Thyroid gland (tissue), 4 donors: ENCODE data around the gene ACVR2B. TPM values are rescaled to one million over a fixed set of nuclear protein-coding genes. Genes with fewer than 3 reads are reported as not detected.

Experiments
- DNase-seq, 2 donors: peaks; one replicate each; pipeline ENCODE4 v3.0.0-alpha.2; 2019
- H3K27ac ChIP-seq, 3 donors: fragments of 200-600 bp; sonication (generic); 1 replicate in 2 of 3; 2 replicates in 1 of 3; pipeline ENCODE4 v1.5.1; 2016 to 2019; ENCODE audit warnings: mild to moderate bottlenecking in 1 of 3, moderate library complexity in 1 of 3
- H3K27me3 ChIP-seq: fragments of 200-600 bp; sonication (generic); one replicate; pipeline ENCODE4 v1.5.1; 2019
- H3K36me3 ChIP-seq, 2 donors: fragments of 200-600 bp; sonication (generic); one replicate each; pipeline ENCODE4 v1.5.1; 2016 to 2019
- H3K4me1 ChIP-seq, 2 donors: fragments of 200-600 bp; sonication (generic); one replicate each; pipeline ENCODE4 v1.5.1; 2017 to 2019
- H3K4me3 ChIP-seq, 3 donors: fragments of 200-600 bp; sonication (generic); replicated peaks in 1 of 3; 1 replicate in 2 of 3; 2 replicates in 1 of 3; pipeline ENCODE4 v1.5.1; 2016; ENCODE audit warnings: mild to moderate bottlenecking in 1 of 3
- H3K9me3 ChIP-seq: fragments of 200-600 bp; sonication (generic); one replicate; pipeline ENCODE4 v1.5.1; 2017
- CTCF ChIP-seq, 6 experiments: fragments of 200-600 bp in 3 of 6; fragments of 450-650 bp in 3 of 6; sonication (generic) in 3 of 6; IDR thresholded peaks; one replicate each; pipeline ENCODE4 v1.5.1; 2016 to 2019; ENCODE audit warnings: antibody characterized with exemption in 6 of 6, mild to moderate bottlenecking in 2 of 6, inconsistent platforms in 1 of 6, moderate library complexity in 1 of 6
- POLR2A ChIP-seq, 2 donors: fragments of 450-650 bp; IDR thresholded peaks; one replicate each; pipeline ENCODE4 v1.6.1; 2017; ENCODE audit warnings: antibody characterized with exemption in 2 of 2, mild to moderate bottlenecking in 2 of 2, moderate library complexity in 1 of 2
- WGBS, 2 donors: methylation state at CpG; one replicate each; pipeline ENCODE4 v1.1.5; 2017; 5-methylcytosine and 5-hydroxymethylcytosine counted together
- intact Hi-C: fragments of 100-400 bp; cut with DNase I; formaldehyde crosslinking; loops from one replicate; pipeline ENCODE4 v1.15.1; 2023
- total RNA-seq, 4 donors: library from RNA; depleted of rRNA; stranded (reverse); fragments of >200 nt; gene quantifications; one replicate each; pipeline ENCODE4 v1.2.3, GENCODE V29; 2016

Gene ACVR2B
- total RNA-seq, 4 donors from 2014 or later: 5.1 to 12.2 (median 7.7) TPM

GRCh38 chr3:38482951-38483350 is 29.3 kb downstream of the ACVR2B start:
- 84 to 90% methylated on average over 10 of the region's 10 CpGs for WGBS, 2 donors
- intact Hi-C loops: no loop called here
- TF ChIP-seq POLR2A (IDR thresholded peaks at IDR 0.05): no peak
- TF ChIP-seq CTCF (IDR thresholded peaks at IDR 0.05): no peak

GRCh38 chr3:38487323-38487722 is 33.6 kb downstream of the ACVR2B start:
- H3K4me3 ChIP-seq: no peak overlapping the region
- H3K9me3 ChIP-seq: no peaks in the 10 kb centered on the region
- no peak overlapping the region for H3K27ac ChIP-seq
- intact Hi-C loops: no loop called here
- H3K4me1 ChIP-seq: peaks cover 0 to 3% of the 10 kb centered on the region in 2 donors
- no peaks in the 10 kb centered on the region for H3K27me3 ChIP-seq
- 54 to 59% methylated on average over 3 of the region's 3 CpGs for WGBS, 2 donors
- TF ChIP-seq CTCF (IDR thresholded peaks at IDR 0.05) (no peak), POLR2A (IDR thresholded peaks at IDR 0.05) (no peak)
- DNase-seq: no peak
- peaks cover 0 to 15% of the 10 kb centered on the region in 2 donors for H3K36me3 ChIP-seq

More at GRCh38 chr3:38482951-38483350, 29.3 kb downstream of the ACVR2B start:
- no peak for DNase-seq
- no peak overlapping the region for H3K4me3 ChIP-seq
- H3K9me3 ChIP-seq: no peaks in the 10 kb centered on the region
- H3K4me1 ChIP-seq: peaks cover 0 to 3% of the 10 kb centered on the region in 2 donors
- no peak overlapping the region for H3K27ac ChIP-seq
- H3K36me3 ChIP-seq: peaks cover 13 to 30% of the 10 kb centered on the region in 2 donors
- no peaks in the 10 kb centered on the region for H3K27me3 ChIP-seq

GRCh38 chr3:38488949-38489348 is 35.3 kb downstream of the ACVR2B start:
- Histone ChIP-seq H3K36me3 (peaks cover 0 to under 1% of the 10 kb centered on the region in 2 donors), H3K27ac (no peak overlapping the region), H3K4me3 (no peak overlapping the region), H3K27me3 (no peaks in the 10 kb centered on the region), H3K4me1 (peaks cover 0 to 3% of the 10 kb centered on the region in 2 donors), H3K9me3 (no peaks in the 10 kb centered on the region)
- intact Hi-C loops: no loop called here
- TF ChIP-seq POLR2A (IDR thresholded peaks at IDR 0.05) (no peak), CTCF (IDR thresholded peaks at IDR 0.05) (no peak)
- 94 to 97% methylated on average over 2 of the region's 2 CpGs for WGBS, 2 donors
- DNase-seq: no peak

GRCh38 chr3:38489766-38490165 is 36.1 kb downstream of the ACVR2B start:
- no peak for TF ChIP-seq CTCF (IDR thresholded peaks at IDR 0.05)
- no peak for TF ChIP-seq POLR2A (IDR thresholded peaks at IDR 0.05)
- Histone ChIP-seq H3K4me3 (no peak overlapping the region), H3K27me3 (no peaks in the 10 kb centered on the region), H3K9me3 (no peaks in the 10 kb centered on the region), H3K36me3 (no peaks in the 10 kb centered on the region), H3K27ac (no peak overlapping the region), H3K4me1 (peaks cover 0 to 3% of the 10 kb centered on the region in 2 donors)
- intact Hi-C loops: no loop called here
- DNase-seq: peak; percentile 46 to 54
- WGBS, 2 donors: 88 to 92% methylated on average over 2 of the region's 2 CpGs

- TF ChIP-seq POLR2A (IDR thresholded peaks at IDR 0.05) (no peak), CTCF (IDR thresholded peaks at IDR 0.05) (no peak)
- no peak overlapping the region for H3K4me3 ChIP-seq
- no peaks in the 10 kb centered on the region for H3K27me3 ChIP-seq
- intact Hi-C loops: no loop called here
- no peak overlapping the region for H3K27ac ChIP-seq
- H3K4me1 ChIP-seq: peaks cover 0 to 3% of the 10 kb centered on the region in 2 donors
- no peaks in the 10 kb centered on the region for H3K9me3 ChIP-seq
- DNase-seq: no peak
- no peaks in the 10 kb centered on the region for H3K36me3 ChIP-seq
- 82 to 88% methylated on average over 11 of the region's 11 CpGs for WGBS, 2 donors
Measured at GRCh38 chr3:38490281-38491030, 36.8 kb downstream of the ACVR2B start.
